Heart left ventricle (tissue), 16 donors: ENCODE measurements around the gene CYP2R1. TPM values are rescaled to one million over a fixed set of nuclear protein-coding genes. Genes with fewer than 3 reads are reported as not detected.

Experiments used
- ATAC-seq, 4 donors: fragments of 200-7000 bp; cut with Tn5 transposase; one replicate each; pipeline ENCODE4 v1.9.1; 2020 to 2022; ENCODE audit warnings: moderate library complexity in 4 of 4, mild to moderate bottlenecking in 3 of 4, moderate number of reproducible peaks in 1 of 4
- DNase-seq, 5 donors: peaks; one replicate each; pipeline ENCODE4 v3.0.0-alpha.2; 2020
- H3K27ac ChIP-seq, 12 donors: fragments of 200-600 bp; sonication (generic) in 4 of 12; one replicate each; pipeline versions ENCODE4 v1.5.0 to v1.8.0; 2016 to 2022; ENCODE audit warnings: mild to moderate bottlenecking in 2 of 12
- H3K27me3 ChIP-seq, 9 donors: fragments of 200-600 bp; sonication (generic) in 2 of 9; one replicate each; pipeline versions ENCODE4 v1.5.1 to v1.8.0; 2016 to 2022; ENCODE audit warnings: mild to moderate bottlenecking in 3 of 9
- H3K36me3 ChIP-seq, 9 donors: fragments of 200-600 bp; sonication (generic) in 2 of 9; one replicate each; pipeline versions ENCODE4 v1.5.0 to v1.8.0; 2018 to 2022; ENCODE audit warnings: mild to moderate bottlenecking in 2 of 9
- H3K4me1 ChIP-seq, 12 donors: fragments of 200-600 bp; sonication (generic) in 4 of 12; one replicate each; pipeline versions ENCODE4 v1.5.0 to v1.8.0; 2016 to 2022; ENCODE audit warnings: mild to moderate bottlenecking in 3 of 12
- H3K4me3 ChIP-seq, 12 donors: fragments of 200-600 bp; sonication (generic) in 4 of 12; one replicate each; pipeline versions ENCODE4 v1.5.0 to v1.8.0; 2017 to 2022; ENCODE audit warnings: mild to moderate bottlenecking in 9 of 12, moderate library complexity in 4 of 12
- H3K9me3 ChIP-seq, 12 donors: fragments of 200-600 bp; sonication (generic) in 4 of 12; one replicate each; pipeline versions ENCODE4 v1.5.0 to v1.8.0; 2016 to 2022; ENCODE audit warnings: mild to moderate bottlenecking in 1 of 12
- POLR2A ChIP-seq, 2 donors: fragments of 450-650 bp; IDR thresholded peaks; one replicate each; pipeline ENCODE4 v1.6.1; 2017; ENCODE audit warnings: antibody characterized with exemption in 2 of 2, mild to moderate bottlenecking in 2 of 2, moderate library complexity in 2 of 2
- WGBS, 4 donors: extraction: QIAGEN DNeasy Blood & Tissue Kit in 2 of 4; methylation state at CpG; one replicate each; pipeline versions ENCODE4 v1.1.5 to v1.1.7; 2013 to 2018; 5-methylcytosine and 5-hydroxymethylcytosine counted together
- intact Hi-C, 10 donors: fragments of 100-400 bp; cut with DNase I; formaldehyde crosslinking; loops; one replicate each; pipeline versions ENCODE4 v1.11.1 to v1.14.2; 2022
- polyA plus RNA-seq, 2 donors: library from polyadenylated mRNA; stranded (reverse); fragments of 200-250 nt; gene quantifications; one replicate each; pipeline ENCODE4 v1.2.3, GENCODE V29; 2013
- total RNA-seq, 9 donors: library from RNA; depleted of rRNA in 2 of 9; stranded (reverse); fragments of >200 nt in 2 of 9; fragmentation: NEBNext Ultra II Directional in 3 of 9; extraction: Animal tissue kit (Norgen Biotek cat#: 25700) in 3 of 9; gene quantifications; one replicate each; pipeline versions ENCODE4 v1.1.0 to v1.2.4, GENCODE V29; 2016 to 2023
- TF ChIP-seq, protein P1 (sequence below), 12 donors: fragments of 200-600 bp; sonication (generic) in 4 of 12; IDR thresholded peaks; one replicate each; pipeline versions ENCODE4 v1.5.0 to v1.8.0; 2018 to 2022; ENCODE audit warnings: antibody characterized with exemption in 12 of 12, mild to moderate bottlenecking in 5 of 12
- donor health status: ischemic (EF 13 %, LVEDD 7.1; RV severe dilation, severe dysfunction).
- donor health status: healthy with polysubstance abuse.
- donor health status: DM: no; HTN: yes; CAD: no.
- donor health status: DM: no; HTN: no; CAD: no.
- donor health status: ischemic (EF 25% LVEDD 6.9; RV normal size, moderate dysfunction).
- donor health status: ischemic (EF 25% LVEDD 5.7; RV mildly dilated, moderate dysfunction).
- donor health status: healthy.
- donor health status: DM: yes; HTN: yes; CAD: no.
- donor health status: ischemic (EF 35%, LVEDD 5.7; RV mildly dilated, moderate dysfunction).
- donor health status: nonischemic (EF 11% LVEDD 7.7; RV severe dilation, severe dysfunction).
- donor health status: DM: yes; HTN: yes; CAD: no.
- donor health status: PGD.
- donor health status: ischemic (EF 29% LVEDD 5.4; RV normal size, mild dysfunction).
- donor health status: nonischemic (EF 23%, LVEDD 6.1; RV moderate dilation, normal function).

CYP2R1 gene
- total and polyA plus RNA-seq, 11 donors, result 4.4 to 13.7 (median 7.6) TPM

DNA sequence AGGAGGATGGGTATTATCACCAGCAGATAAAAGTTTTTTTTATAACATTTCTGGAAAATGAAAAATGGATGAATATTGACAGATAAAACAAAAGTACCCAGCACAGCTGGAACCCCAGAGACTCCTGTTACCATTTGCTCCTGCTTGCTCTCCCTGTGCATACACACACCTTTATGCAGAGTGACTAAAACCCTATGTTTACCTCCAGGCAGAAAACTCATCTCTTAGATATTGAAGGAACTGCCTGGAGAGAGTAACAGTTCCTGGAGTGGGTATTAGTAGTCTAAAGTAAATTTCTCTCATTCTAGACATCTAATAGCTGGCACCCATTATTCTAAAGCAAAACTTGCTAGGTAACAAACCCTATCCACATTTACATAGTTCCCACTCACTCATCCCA, 38.0 kb downstream of the CYP2R1 start:
- no peak for ATAC-seq
- TF ChIP-seq, protein P1, sequence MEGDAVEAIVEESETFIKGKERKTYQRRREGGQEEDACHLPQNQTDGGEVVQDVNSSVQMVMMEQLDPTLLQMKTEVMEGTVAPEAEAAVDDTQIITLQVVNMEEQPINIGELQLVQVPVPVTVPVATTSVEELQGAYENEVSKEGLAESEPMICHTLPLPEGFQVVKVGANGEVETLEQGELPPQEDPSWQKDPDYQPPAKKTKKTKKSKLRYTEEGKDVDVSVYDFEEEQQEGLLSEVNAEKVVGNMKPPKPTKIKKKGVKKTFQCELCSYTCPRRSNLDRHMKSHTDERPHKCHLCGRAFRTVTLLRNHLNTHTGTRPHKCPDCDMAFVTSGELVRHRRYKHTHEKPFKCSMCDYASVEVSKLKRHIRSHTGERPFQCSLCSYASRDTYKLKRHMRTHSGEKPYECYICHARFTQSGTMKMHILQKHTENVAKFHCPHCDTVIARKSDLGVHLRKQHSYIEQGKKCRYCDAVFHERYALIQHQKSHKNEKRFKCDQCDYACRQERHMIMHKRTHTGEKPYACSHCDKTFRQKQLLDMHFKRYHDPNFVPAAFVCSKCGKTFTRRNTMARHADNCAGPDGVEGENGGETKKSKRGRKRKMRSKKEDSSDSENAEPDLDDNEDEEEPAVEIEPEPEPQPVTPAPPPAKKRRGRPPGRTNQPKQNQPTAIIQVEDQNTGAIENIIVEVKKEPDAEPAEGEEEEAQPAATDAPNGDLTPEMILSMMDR (IDR thresholded peaks at IDR 0.05), result no peak
- no peak for TF ChIP-seq POLR2A (IDR thresholded peaks at IDR 0.05)
- no peaks in the 10 kb centered on the region for H3K4me1 ChIP-seq
- no peaks in the 10 kb centered on the region for H3K9me3 ChIP-seq
- no peak overlapping the region for H3K27ac ChIP-seq
- no peak for DNase-seq
- H3K4me3 ChIP-seq, result no peak overlapping the region
- H3K36me3 ChIP-seq, result no peaks in the 10 kb centered on the region
- H3K27me3 ChIP-seq, result no peaks in the 10 kb centered on the region
- intact Hi-C loops, result no loop called here

DNA sequence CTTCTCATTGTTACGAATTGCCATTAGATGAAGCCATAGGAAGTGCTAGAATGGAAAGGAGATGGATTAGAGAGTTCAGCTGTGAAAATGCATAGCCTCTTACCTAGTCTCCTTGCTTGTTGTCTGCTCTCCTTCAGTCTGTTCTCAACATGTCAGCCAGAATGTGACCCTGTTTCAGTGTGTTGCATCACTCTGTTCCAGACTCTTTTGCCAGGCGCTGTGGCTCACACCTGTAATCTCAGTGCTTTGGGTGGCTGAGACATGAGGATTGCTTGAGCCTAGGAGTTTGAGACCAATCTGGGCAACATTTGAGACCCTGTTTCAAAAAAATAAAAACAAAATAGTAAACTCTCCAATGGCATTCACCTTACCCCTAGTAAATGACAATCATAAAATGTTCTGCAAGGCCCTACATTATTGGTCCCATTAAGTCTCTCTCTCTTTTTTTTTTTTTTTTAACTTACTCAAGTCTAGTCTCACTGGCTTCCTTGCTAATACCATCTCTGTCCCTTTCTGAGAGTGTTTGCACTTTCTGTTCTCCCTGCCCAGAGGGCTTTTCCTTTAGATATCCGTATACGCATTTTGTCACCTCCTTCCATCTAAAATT, 39.4 kb downstream of the CYP2R1 start:
- ATAC-seq (no peak), DNase-seq (no peak)
- intact Hi-C loops, result no loop called here
- Histone ChIP-seq H3K4me1 (no peaks in the 10 kb centered on the region), H3K9me3 (no peaks in the 10 kb centered on the region), H3K27me3 (no peaks in the 10 kb centered on the region), H3K4me3 (no peak overlapping the region), H3K27ac (no peak overlapping the region), H3K36me3 (no peaks in the 10 kb centered on the region)
- TF ChIP-seq, protein P1 (IDR thresholded peaks at IDR 0.05), result no peak
- TF ChIP-seq POLR2A (IDR thresholded peaks at IDR 0.05), result no peak
- 95 to 97% (median 96%) methylated on average over 4 of the region's 4 CpGs for WGBS, 4 donors

DNA sequence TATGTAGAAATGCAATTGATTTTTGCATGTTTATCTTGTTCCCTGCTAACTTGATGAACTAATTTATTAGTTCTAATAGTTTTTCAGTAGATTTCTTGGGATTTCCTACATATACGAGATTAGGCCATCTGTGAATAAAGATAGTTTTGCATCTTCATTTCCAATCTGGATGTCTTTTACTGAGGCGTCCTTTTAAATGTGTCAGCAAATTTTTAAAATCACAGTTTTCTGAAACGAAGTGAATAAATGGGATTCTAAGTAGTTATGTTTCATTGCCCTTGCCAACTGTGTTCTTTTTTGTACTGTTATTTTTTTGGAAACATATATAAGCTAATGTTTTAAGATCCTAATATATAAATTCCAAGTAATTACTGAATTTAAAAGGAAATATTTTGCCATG, 50.0 kb downstream of the CYP2R1 start:
- Histone ChIP-seq H3K4me3 (no peak overlapping the region), H3K27ac (no peak overlapping the region), H3K36me3 (peaks cover 0 to 14% (median 3%) of the 10 kb centered on the region in 9 donors), H3K4me1 (no peaks in the 10 kb centered on the region), H3K9me3 (no peaks in the 10 kb centered on the region), H3K27me3 (no peaks in the 10 kb centered on the region)
- DNase-seq (no peak), ATAC-seq (no peak)
- no peak for TF ChIP-seq POLR2A (IDR thresholded peaks at IDR 0.05)
- TF ChIP-seq, protein P1 (IDR thresholded peaks at IDR 0.05), result no peak
- intact Hi-C loops, result no loop called here
- 85 to 92% (median 88%) methylated on average over 3 of the region's 3 CpGs for whole genome bisulfite sequencing, 4 donors

DNA sequence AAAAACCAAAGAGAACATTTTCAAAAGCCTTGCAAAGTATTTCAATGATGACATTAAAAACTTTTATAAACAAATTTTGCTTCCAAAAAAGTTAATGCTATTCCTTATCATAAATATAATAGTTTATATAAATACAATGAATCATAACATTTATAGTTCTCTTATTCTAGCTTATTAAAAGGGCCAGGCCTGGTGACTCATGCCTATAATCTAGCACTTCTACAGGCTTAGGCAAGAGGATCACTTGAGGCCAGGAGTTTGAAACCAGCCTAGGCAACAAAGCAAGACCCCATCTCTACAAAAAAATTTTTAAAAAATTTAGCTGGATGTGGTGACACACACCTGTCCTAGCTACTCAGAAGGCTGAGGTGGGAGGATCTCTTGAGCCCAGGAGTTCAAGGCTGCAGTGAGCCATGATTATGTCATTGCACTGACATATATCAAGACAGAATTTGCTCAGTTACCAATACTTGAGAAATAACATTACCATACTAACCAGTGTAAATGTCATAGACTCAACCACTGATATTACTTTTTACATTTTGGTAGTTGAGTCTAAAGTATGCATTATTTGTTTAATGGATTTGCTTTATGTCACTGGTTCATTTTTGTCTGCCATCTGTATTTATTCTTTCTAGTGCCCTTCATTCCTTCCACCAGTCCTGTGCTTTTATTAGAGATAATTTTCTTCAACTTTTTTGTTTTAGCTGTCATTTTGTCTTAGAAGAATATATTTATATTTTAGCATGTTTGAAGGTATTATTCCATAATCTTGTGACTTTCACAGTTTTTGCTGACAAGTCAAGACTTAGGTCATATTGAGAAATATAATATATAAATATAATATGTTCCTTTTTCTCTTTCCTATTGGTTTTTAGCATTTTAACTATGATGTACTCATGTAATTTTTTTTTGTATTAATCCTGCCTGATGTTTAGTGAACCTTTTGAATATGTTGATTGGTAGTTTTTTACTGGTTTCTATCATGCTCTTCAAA, 56.2 kb downstream of the CYP2R1 start:
- DNase-seq, result no peak
- Histone ChIP-seq H3K4me1 (no peaks in the 10 kb centered on the region), H3K9me3 (no peaks in the 10 kb centered on the region), H3K4me3 (no peak overlapping the region), H3K36me3 (no peaks in the 10 kb centered on the region), H3K27ac (peak overlapping the region in 1 of 12 donors; percentile 40), H3K27me3 (no peaks in the 10 kb centered on the region)
- intact Hi-C loops, result no loop called here
- no peak for ATAC-seq
- no peak for TF ChIP-seq POLR2A (IDR thresholded peaks at IDR 0.05)
- TF ChIP-seq, protein P1 (IDR thresholded peaks at IDR 0.05), result no peak
